GM19023 (cell line): Measurements from ENCODE around the gene DNAH12.
"Not testable (repeated sequence)": the region's sequence is repeated elsewhere in the genome, so short reads cannot be mapped to it uniquely, and the experiment has no call there.

Experiments
- ATAC-seq: cut with Tn5 transposase; IDR thresholded peaks from one replicate; pipeline ENCODE4 v1.9.1; 2021; ENCODE audit warnings: mild to moderate bottlenecking, moderate library complexity; ENCODE audit not compliant: unreplicated experiment

Gene DNAH12

DNA sequence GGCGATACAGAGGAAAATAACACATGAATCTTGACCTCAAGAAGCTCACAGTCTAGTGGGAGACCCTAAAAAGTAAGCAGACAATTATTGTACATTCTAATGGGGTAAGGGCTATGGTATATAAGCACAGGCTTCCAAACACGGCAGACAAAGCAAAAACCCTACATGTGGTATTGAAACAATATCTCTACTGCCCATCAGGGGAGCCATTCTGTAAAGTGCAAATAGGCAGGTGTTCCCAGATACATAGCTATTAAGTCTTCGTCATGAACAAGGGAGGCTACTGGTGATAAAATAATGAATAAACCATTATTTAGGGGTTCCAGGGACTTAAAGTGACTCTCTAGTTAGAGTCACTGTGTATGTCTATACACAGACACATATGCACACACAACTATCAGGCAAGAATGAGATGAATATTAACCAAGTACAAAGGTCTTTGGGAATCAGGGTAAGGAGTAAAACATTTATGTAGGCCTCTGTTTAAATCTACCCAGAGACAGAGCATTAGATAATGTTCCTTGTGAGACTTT, 213.0 kb downstream of the DNAH12 start:
- ATAC-seq: no peak

DNA sequence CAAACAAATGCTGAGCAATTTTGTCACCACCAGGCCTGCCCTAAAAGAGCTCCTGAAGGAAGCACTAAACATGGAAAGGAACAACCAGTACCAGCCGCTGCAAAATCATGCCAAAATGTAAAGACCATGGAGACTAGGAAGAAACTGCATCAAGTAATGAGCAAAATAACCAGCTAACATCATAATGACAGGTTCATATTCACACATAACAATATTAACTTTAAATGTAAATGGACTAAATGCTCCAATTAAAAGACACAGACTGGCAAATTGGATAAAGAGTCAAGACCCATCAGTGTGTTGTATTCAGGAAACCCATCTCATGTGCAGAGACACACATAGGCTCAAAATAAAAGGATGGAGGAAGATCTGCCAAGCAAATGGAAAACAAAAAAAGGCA, 217.6 kb downstream of the DNAH12 start:
- not testable (repeated sequence) for ATAC-seq

DNA sequence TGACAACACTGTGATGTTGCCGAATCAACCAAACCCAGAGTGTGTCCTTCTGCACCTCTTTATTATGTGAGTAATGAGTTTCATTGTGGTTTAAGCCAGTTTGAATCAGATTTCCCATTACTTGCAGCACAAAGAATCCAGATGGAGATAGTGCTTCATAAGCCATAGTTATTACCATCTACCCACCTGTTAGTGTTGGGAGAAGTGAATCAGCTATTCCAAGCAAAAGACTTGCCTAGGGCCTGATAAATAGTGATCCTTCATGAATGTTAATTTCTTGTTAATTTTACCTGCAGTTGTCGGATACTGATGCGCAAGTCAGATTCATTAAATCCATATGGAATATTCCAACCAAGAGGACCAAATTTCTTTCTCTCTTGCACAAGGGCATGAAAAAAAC, 229.9 kb downstream of the DNAH12 start:
- no peak for ATAC-seq

DNA sequence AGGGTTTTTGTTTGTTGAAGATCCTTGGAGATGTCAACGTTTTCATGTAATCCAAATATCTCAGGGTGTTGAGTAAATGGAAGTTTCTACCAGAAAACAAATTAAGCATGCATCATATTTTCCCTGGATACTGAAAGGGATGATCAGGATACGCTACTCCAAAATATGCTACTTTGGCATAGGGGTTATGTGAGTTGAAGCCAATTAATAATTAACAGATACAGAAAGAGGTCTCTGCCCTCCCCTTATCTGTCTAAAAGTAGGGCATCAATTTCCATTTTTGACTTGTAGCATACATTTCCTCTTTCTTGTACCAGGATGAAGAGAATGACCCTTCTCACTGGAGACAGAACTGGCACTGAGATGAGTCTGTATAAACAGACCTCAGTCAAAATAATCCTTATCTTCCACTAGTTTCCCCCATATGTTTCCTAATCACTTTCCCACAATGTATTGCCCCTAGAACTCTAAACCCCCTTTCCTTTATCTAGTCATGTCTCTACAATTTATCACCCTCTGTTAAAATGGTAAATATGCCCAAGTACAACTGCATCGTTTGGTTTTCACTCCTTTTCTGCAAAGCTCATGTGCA, 234.3 kb downstream of the DNAH12 start:
- no peak for ATAC-seq

DNA sequence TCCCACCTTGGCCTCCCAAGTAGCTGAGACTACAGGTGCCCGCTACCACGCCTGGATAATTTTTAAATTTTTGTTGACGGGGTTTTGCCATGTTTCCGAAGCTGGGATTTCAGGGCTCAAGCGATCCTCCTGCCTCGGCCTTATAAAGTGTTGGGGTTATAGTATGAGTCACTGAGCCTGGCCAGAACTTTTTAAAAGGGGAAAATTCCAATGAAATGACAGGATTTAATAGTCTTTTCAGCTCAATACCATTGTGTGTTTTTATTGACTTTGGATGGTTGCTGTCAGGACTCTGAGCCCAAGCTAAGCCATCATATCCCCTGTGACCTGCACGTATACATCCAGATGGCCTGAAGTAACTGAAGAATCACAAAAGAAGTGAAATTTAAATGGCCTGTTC, 240.6 kb downstream of the DNAH12 start:
- ATAC-seq: not testable (repeated sequence)

DNA sequence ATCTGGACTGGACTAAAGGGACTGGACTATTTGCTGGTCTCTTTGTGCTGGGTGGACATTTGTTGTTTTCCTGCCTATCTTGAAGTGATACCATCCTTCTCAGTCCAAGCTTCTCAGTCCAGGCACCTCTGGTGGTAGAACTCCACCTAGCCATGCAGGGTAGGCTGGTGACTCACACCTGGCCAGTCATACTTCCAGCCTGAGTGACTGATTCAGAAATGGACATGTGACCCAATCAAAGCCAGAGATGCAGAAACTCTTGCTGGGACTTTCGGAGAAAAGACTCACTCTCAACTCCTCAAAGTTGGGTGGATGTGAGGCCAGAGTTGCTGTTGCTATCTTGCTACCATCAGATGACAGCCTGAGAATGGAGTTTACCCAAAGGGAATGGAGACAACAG, 246.1 kb downstream of the DNAH12 start:
- no peak for ATAC-seq

DNA sequence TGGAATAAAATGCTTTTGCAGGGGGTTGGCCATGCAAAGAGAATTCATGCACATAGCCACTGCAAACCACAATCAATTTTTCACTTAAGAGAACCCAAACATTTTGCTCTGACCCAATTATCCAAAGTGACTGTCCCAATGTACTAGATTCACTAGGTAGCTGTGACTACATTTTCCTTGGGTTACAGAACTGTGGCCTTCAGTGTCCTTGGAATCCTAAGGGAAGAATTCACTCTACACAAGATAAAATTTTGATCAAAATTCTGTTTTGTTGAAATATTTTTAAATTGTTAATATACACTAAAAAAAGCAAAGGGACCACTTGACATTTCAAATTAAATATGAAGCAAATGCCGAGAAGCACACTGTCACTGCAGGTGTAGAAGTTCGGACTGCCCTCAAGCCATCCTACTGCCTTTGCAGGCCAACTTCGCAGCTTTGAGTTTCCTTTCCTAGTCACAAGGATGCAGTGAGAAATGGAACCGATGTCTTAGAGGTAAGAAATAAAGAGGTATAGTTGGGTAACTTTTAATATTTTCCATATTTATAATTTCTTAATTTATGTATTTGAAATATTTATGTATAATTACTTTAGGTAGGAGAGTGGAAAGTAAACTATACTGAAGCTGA, 251.1 kb downstream of the DNAH12 start:
- ATAC-seq: no peak

DNA sequence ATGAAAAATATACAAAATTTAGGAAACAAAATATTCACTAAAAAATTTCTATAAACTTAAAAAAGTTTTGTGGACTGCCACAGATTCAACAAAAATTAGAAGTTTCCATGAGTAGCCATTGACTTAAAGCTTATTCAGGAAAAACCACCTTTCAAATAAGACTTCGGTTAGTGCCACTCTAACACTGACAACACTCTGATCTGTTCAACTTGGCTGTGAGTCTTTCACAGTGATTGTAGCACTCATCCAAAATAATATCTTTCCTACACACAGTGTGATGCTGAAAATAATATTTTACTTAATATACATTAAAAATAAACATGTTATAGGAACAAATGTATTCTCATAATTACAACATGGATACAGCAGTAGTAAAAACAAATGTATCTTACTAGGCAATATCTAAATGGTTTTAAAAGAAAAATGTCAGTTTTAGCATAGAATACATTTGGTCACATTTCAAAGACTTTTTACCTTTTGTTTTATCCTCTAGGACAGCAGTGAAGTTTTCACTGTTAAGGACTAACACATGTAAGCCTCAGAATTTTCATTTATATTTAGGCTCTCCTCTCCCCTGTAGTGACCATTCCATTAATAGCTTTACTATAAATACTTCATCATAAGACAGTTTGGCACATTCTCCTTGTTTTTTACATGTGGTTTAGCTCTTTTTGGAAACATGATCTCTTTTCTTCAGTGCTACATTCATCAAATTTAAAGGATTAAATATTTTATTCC, 251.8 kb downstream of the DNAH12 start, which contains the start of gene ASB14:
ASB14 (minus strand) TSS at position 527 of the 738 bp plus-strand sequence. CDS start 652 bp downstream, outside the sequence.
- ATAC-seq: no peak

DNA sequence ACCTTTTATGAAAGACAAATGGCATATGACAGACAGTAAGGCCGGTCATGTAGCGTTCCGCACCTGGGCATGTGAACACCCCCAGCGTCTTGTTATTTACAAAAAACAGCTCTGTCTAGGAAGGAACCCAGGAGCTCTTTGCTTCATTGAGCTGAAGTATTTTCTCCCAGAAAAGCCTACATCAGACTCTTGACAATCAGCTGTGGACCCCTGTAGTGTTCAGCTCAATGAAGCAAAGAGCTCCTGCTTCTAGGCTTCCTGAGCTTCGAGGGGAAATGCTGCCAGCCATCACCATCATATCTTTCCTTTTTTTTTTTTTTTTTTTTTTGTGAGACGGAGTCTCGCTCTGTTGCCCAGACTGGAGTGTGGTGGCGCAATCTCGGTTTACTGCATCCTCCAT, 255.7 kb downstream of the DNAH12 start:
- no peak for ATAC-seq

DNA sequence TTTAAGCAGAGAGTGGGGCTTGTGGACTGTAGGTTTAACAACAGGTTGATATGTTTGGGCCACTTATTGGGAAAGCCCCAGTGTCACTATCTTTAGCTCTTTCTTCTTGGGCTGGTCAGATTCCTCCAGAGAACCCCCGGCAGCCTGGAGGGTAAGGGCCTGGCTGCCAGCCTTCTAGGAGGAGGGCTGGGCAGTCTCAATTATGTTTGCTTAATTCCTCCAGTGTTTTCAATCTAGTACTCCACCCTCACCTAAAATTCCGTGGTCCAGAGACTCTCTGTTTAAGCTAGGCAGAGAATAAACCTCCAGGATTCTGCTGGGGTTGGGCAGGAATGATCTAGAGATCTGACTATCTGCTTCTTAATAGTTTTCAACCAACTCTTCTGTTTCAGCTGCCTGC, 256.9 kb downstream of the DNAH12 start:
- no peak for ATAC-seq

DNA sequence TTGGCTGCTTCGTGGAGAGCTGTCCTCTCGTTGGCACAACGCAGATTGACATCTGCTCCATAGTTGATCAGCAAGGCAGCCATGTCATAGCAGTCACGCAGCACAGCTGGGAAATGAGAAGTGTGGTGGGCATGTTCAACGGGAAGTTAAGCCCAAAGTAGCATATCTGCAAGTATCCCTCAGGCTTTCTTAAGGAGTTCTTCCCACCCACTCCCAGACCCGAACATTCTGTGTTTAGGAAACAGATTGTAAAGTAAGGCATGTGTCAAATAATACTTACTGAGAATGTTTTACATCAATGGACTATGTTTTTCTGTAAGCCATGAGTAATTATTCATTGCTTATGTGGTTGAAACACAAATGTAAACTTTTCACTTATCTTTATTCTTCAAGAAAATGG, 260.8 kb downstream of the DNAH12 start:
- ATAC-seq: no peak

DNA sequence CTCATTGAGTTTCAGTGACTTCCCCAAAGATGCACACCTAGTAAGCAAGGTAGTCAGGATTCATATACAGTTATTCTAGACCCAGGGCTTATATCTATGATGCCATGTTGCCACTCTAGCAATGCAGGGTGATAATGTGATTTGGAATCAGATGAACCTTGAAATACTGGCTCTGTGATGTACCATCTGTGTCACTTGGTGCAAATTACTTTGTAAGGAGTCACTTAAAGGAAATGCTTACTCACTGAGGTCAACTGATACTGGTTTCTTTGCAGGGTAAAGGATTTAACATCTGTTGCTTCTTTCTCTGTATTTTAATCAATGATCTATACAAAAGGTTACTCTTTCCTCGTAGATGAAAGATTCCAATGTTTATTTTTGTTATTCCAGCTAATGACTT, 262.4 kb downstream of the DNAH12 start:
- no peak for ATAC-seq

DNA sequence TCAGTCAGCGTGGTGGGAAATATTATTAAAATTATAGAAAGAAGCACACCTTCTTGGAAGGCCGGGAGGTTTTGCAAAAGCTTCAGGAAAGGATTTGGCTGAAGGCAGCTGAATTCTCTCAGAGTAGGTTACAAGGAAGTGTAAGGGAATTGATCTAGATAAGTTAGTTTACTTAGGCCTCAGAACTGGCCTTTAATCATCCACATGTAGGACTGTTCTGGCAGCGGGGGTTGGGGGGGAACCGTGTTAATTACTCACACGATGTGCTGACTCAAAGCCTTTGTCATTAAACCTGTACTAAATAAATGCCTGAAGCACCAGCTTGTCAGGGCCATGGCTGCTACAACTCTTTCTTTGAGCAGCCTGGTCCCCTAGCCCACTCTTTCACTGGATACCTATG, 264.5 kb downstream of the DNAH12 start:
- ATAC-seq: no peak

DNA sequence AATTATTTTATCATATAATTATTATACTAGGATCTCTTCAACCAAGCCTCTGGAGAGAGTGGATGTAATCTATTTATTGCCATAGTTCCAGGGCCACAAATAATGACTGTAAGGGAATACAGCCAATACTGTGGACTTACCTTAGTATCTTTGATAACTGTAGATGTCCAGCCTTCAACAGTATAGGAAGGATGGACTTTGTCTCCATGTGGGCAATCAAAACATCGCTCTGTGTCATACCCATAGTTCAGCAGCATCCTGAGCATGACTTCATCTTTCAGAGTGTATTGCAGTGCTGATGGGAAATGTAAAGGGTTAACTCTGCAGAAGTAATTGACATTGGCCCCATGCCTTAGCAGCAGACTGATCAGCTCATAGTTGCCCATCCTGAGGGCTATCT, 265.9 kb downstream of the DNAH12 start:
- ATAC-seq: no peak

DNA sequence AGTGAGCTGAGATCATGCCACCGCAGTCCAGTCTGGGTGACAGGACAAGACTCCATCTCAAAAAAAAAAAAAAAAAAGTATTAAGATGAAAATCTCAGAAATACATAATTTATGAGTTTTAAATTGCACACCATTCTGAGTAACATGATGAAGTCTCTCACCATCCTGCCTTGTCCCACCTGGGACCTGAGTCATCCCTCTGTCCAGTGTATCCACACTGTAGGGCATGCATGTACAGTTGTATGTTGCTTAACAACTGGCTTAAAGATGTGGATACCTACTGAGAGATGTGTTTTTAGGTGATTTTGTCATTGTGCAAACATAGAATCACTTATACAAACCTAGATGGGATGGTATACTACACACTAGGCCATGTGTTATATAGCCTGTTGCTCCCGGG, 268.8 kb downstream of the DNAH12 start:
- ATAC-seq: no peak

DNA sequence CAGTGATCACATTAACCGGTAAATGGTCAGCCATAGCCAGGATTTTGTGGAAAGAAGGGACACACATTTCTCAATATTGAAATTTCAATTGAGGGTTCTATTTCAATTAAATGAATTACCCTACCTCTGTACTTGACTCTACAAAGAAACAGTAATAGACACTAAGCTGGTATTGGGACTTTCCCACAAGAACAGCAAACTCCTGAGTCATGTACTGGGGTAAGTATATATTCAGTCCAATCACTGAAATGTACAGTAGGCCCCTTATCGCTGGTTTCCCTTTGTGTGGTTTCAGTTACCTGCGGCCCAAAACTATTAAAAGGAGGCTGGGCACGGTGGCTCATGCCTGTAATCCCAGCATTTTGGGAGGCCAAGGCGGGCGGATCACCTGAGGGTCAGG, 269.3 kb downstream of the DNAH12 start:
- ATAC-seq: no peak

DNA sequence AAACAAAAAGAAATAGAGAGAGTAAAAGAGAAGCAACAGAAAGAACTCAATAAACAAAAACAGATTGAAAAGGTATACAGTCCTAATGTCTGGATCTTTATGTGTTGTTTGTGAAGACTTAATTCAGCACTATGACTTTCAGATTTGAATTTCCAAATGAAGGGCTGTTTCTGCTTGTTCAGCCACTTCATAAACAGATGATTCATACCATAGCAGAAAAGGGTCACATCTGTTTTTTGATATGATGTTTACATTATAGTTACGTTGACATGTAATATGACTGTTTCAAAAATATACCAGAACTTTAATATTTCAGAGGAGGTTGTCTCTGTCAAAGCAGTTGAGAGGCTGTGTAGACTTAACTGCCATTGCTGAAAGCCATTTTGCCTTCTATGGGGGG, 275.7 kb downstream of the DNAH12 start:
- no peak for ATAC-seq

DNA sequence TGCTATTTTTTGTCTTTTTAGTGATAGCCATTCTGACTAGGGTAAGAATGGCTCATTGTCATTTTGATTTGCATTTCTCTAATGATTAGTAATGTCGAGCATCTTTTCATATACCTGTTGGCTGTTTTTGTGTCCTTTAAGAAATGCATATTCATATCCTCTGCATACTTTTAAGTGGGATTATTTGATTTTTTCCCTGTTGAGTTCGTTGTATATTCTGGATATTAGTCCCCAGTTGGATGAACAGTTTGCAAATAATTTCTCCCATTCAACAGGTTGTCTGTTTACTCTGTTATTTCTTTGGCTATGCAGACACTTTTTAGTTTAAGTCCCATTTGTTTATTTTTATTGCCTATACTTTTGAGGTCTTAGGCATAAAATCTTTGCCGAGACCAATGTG, 282.2 kb downstream of the DNAH12 start:
- ATAC-seq: no peak

DNA sequence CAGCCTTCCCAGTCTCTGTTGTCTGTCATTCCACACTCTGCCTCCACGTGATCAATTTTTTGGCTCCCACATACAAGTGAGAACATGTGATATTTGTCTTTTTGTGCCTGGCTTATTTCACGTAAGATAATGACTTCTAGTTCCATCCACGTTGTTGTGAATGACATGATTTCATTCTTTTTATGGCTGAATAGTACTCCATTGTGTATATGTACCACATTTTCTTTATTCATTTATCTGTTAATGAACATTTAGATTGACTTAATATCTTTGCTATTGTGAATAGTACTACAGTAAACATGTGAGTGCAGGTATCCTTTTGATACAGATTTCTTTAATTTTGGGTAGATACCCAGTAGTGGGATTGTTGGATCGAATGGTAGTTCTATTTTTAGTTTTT, 283.0 kb downstream of the DNAH12 start:
- ATAC-seq: no peak

DNA sequence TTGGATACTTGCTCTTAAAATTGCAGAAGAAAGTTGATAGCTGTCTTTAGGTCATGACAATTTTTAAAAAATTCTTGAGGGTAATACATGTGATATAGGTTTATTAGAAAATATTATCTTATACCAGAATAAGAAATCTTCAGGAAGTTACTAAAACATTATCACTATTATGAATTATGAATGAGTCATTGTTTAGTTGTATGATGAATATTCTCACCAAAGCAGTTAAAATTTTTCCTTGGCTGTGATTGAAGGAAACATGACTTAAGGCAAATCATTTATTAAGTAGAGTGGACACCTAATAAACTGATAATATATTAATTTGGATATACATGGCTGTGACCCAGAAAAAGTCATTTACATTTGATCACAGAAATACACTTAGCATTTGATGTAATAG, 286.5 kb downstream of the DNAH12 start:
- no peak for ATAC-seq

DNA sequence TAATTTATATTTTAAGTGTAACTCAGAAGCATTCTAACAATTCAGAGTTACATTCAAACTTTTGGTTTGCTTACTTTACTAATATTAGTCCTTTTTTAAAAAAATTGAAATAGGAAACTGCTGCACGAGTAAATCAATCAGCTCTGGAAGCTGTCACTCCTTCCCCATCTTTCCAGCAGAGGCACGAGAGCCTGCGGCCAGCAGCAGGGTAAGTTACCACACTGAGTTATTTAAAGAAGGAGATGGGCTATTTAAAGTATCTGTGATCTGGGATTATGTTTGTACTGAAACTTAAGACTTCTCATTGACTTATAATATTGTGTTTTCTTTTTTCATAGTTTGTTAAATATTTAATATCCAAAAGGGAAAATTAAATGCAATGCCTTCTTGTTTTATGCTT, 287.3 kb downstream of the DNAH12 start:
- ATAC-seq: no peak

DNA sequence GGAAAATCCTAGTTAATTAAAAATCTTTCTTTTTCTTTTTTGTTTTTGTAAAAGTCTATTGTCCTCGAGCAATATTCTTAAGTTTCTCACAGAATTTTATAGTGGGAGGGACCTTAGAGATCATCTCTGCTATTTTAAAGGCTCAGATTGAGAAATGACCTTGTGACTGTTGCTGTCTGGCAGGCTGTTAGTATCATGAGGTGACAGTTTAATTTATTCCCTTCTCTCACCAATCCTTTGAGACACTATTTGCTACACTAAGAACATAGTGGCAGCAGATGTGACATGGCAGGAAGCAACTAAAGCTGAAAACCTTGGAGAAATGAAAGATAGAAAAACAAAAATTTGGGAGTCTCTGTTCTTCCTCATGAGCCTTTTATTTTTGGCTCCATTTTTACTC, 291.7 kb downstream of the DNAH12 start:
- ATAC-seq: no peak
